ENCODE results near the gene TAAR1.
"Not testable (repeated sequence)": the region's sequence is repeated elsewhere in the genome, so short reads cannot be mapped to it uniquely, and the experiment has no call there.

The TAAR1 gene, protein sequence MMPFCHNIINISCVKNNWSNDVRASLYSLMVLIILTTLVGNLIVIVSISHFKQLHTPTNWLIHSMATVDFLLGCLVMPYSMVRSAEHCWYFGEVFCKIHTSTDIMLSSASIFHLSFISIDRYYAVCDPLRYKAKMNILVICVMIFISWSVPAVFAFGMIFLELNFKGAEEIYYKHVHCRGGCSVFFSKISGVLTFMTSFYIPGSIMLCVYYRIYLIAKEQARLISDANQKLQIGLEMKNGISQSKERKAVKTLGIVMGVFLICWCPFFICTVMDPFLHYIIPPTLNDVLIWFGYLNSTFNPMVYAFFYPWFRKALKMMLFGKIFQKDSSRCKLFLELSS
- 0 reads per million in 2 donors for total RNA-seq

DNA sequence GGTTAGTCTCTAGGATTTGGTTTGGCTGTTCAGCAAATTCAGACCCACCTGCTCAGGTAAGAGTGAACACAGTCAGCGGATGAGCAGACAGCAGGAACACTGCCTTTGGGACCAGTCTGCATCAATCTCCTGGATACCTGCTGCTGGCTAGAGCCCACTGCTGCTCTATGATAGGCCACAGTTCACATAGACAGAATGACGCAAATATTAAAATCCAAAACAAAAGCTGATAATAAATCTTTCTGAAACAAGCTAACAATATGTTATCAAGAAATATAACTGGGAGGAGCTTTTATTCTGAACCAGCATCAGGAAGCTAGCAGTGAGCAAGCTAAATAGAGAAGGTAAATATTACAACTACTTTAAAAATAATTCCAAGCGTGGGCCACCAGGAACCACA, at the start of gene TAAR1:
TSS of gene TAAR1 (minus strand) at position 101 of the 400 bp plus-strand sequence. CDS start 13,179 bp downstream, outside the sequence.
- DNase-seq = no peak

DNA sequence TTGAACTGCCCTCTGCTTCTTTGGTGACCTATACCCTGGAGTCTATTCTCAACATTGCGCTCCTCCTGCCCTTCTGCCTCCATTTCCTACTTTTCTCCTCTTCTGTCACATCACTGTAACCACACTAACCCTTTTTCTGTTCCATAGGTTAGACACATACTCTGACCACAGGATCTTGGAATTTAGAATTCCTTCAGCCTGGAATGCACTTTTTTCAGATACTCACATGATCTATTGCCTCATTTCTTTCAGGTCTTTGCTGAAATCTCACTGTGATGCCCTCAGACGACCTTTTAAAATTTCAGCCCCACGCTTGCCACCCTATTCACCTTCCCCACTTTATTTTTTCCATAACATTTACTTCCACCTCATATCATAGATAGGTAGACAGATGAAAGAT, 49.8 kb upstream of the TAAR1 start:
- DNase-seq = no peak

DNA sequence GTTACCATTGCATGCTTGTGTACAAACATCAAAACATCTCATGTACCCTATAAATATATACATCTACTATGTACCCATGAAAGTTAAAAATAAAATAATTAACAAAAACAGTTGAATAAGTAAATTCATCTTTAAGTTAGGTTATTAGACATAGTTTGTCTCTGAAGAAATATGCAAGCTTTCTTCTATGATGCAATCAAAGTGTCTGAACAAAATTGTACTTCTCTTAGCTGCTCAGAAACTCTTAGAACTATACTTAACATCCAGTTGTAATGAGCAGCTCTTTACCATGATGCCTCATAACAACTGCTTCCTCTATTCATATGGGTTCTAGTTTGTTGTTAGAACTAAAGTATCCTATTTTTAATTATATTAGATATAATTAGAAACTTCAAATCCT, 49.0 kb upstream of the TAAR1 start:
- no peak for DNase-seq

DNA sequence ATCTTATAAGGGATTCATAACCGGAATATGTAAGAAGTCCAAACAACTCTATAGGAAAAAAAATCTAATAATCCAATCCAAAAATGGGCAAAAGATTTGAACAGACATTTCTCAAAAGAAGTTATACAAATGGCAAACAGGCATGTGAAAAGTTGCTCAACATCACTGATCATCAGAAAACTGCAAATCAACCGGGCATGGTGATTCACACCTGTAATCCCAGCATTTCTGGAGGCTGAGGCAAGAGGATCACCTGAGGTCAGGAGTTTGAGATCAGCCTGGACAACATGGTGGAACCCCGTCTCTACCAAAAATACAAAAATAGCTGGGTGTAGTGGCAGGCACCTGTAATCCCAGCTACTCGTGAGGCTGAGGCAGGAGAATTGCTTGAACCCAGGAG, 47.8 kb upstream of the TAAR1 start:
- not testable (repeated sequence) for DNase-seq

DNA sequence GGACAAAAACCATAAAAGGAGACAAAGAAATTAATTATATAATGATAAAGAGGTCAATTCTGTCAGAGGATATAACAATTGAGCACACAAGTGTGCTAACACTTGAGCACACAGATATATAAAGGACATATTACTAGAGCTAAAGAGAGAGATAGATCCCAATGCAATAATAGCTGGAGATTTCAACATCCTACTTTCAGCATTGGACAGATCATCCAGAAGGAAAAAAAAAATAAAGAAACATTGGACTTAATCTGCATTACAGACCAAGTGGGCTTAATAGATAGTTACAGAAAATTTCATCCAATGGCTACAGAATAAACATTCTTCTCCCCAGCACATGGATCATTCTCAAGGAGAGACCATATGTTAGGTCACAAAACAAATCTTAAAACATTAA, 45.0 kb upstream of the TAAR1 start:
- DNase-seq = no peak

DNA sequence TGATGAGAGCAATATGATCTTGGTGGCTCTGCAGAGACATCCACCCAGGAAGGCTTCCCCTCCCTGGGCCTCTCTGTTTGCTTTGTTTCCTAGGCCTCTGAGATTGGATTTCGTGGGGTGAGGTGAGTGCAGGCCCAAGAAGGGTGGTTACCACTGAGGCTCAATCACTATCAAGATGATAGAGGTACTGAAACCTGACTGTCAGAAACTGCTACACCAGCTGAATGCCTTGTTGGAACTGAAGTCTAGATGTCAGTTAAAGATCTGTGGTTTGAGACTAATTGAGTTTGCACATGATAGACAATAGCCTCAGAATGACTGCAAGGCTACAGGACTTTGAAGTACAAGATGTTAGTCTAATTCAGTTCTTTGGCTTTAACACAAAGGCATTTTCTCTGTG, 39.6 kb upstream of the TAAR1 start:
- no peak for DNase-seq

DNA sequence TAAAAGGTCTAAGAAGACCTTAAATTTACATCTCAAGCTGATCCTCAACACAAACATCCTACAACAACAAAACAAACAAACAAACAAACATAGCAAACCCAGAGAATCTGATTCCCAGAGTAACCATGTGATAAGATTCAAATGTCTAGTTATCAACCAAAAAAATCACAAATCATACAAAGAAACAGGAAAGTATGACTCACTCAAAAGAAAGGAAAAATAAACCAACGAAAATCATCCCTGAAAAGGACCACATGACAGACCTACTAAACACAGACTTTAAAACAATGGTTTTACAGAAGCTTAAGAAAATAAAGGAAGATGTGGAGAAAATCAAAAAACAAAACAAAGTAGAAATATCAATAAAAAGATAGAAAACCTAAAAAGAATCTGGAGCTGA, 36.8 kb upstream of the TAAR1 start:
- DNase-seq = no peak

DNA sequence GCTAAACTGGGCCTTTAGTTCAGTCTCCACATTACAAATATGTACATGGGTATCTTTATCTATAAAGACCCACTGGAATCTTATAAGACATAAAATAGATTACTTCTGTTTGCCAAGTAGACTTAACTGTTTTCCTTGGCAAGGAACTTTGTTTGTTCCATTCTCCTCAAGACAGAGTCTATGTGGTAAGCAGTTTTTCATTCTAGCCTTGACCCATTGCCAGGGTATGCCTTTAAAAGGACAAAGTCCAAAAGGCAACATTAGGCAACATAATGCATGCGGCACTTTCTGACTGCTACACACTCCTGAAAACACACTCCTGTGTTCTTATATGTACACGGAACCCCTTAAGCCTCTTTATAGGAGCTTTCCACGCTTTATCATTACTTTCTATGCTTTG, 34.5 kb upstream of the TAAR1 start:
- no peak for DNase-seq

DNA sequence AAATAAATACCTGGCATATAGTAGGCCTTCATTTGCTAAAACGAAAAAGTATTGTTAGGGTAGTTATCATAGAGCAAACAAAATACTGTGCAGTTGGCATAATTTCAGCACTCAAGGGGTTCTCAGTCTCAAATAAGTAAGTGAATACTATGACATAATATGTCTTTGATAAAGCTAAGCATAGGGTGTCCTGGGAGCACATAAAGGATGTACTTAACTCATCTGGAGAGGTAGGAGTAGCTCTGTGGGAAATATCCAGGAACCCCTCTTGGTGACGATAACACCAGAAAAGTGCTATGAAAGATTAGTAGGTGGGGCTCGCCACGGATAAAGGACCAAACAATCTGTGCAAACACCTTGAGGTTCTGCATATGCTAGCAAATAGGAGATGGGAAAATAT, 31.7 kb upstream of the TAAR1 start:
- DNase-seq = no peak

DNA sequence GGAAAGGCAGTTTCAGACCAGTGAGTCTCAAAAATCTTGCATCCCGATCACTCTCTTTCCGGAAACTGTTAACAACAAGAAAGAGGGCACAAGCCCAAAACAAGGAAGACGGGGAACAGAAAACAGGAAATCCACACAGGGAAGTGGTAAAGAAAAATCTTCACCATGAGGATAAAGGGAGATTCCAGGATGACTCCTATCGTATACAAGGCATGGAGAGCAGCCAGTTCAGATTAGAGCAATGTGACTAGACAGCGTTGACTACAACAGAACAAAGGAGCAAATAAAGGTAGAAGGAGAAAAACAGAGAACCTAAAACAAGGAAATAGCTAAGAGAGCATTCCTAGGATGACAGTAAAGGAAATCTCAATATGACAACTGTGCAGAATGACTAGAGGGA, 28.3 kb upstream of the TAAR1 start:
- no peak for DNase-seq

DNA sequence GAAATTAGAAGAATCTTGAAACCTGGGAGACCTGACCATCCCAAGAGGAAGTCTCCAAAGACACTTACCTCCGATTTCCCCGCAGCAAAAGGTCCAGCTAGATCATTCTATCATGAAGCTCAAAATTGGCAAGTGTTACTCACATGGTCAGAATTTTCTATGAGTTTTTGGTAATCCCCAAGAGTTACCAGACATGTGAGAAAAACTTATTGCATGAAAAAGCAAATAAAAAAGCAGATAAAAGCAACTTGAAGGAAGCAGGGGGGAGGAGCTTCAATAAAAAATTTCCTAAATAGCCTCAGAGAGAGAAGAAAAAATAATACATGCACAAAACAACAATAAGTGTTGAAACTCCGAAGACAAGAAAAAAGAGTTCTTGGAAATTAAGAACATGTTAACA, 27.5 kb upstream of the TAAR1 start:
- no peak for DNase-seq

DNA sequence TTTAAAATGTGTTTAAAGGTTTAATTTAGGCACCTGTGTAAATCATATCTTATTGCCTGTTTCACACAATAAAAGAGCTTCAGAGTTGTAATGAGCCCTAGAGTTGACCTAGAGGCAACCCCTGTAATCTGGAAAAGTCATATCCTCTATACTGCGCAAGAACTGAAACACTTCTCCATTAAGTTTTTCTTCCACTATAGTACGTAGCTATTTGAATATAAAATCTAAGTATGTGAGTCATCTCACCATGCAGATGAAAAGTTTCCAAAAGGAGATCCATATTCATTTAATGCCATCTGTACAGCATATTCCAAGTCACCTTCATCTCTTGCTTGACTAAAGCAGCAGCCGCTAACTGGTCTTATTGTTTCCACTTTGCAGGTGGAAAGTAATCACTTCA, 26.0 kb upstream of the TAAR1 start:
- DNase-seq = no peak

DNA sequence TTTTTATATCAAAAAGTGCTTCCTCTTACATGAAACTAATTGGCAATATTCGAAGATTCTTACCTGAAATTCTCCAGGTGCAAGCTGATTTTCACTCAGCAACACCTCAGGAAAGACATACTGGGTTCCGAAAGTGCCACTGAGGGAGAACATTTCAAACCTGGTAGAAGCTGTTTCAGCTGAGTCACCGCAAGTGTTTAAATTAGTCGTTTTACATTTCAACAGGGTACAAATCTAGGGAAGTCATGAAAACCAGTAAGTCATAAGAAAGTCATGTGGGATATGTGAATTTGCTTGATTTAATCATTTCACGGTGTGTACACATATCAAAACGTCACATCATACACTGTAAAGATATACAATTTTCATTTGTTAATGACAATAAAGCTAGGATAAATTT, 25.3 kb upstream of the TAAR1 start:
- DNase-seq = no peak

DNA sequence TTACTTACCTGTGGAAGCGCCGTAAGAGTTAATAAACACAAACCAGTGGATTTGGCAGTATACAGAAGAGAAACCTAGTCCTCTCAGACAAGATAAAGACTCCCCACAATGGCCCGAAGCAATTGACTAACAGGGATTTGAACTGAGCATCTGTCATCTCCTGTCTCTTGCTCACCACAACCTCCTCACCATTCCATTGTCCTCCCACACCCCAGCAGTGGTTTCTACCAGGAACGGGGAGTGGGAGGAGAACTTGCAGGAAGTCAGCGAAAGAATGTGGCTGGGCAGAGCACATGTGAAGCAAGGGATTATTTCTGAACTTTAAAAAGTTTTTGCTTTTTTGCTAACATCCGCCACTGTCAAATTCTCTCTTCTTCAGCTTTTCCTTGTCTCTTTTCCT, 24.6 kb upstream of the TAAR1 start:
- DNase-seq = no peak

DNA sequence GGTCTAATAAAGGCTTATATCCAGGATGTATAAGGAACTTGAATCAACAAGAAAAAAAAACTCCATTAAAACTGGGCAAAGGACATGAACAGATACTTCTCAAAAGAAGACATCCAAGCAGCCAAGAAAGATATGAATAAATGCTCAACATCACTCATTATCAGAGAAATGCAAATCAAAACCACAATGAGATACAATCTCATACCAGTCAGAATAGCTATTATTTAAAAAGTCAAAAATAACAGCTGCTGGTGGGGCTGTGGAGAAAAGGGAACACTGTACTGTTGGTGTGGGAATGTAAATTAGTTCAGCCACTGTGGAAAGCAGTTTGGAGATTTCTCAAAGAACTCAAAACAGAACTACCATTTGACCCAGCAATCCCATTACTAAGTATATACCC, 20.1 kb upstream of the TAAR1 start:
- DNase-seq = not testable (repeated sequence)

DNA sequence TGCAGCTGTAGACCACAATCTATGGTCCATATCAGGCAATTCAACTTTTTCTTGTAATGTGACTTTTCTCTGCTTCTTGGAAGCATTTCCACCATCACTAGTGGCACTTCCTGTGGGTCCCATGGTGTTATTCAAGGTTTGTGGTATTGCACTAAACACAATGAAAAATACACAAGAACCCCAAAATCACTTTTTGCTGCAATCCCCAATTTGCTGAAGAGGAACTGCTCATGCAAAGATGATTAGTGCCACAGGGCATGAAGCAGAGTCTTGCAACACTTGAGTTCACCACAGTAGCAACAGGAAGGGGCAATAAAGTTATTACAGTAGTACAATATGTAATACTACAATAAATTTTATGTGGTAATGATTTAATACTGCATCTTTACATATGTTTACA, 16.8 kb upstream of the TAAR1 start:
- no peak for DNase-seq

DNA sequence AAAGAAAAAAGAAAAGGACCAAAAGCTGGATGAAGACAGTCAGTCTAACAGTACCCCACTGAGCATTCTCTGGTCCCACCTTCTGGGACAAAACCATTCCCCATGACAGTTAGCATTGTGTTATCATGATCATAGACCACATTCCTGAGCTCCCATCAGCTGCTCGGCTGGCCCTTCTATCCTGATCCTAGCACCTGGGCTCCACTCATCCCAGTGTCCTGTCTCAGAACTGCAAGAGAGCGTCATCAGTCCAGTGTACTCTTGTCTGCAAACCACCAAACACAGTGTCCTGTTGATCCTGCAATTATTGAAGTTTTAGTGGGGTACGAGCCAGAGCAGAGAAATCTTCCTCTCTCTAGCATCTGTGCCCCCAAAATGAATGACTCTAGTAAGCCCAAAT, 16.0 kb upstream of the TAAR1 start:
- DNase-seq = no peak

DNA sequence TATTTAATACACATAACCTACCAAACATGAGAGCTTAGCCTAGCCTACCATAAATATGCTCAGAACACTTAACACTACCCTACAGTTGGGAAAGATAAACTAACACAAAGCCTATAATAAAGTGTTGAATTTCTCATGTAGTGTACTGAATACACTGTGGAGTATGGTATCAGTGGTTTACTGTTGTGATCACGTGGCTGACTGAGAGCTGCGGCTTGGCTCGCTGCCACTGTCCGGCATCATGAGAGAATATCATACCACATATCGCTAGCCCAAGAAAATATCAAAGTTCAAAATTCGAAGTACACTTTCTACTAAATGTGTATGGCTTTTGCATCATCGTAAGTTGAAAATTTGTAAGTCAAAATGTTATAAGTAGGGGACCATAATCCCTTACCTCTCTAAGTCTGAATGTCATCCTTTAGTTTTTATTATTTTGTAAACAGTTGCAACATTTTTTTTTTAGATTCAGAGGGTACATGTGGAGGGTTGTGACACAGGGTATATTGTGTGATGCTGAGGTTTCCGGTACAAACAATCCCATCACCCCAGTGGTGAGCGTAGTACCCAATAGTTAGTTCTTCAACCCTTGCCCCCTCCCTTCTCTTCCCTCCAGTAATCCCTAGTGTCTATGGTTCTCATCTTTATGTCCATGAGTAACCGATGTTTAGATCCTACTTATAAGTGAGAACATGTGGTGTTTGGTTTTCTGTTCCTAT, 14.6 kb upstream of the TAAR1 start:
- DNase-seq = no peak

DNA sequence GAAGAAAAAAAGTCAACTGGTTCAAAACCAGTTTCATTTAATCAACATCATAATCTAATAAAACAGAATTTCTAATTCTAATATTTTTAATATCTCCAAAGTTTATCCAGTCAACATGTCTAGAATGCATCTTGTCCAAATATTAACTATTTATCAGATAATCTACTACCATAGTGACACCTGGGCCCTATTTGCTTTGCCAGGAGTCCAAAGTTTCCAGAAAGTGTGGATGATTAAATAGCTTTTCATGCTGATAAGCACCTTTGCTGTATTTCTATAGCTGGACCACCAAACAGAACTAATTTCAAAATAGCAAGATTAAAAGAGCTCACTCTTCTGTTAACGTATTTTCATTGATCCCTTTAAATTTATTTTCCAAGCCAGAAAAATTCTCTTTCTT, 12.3 kb upstream of the TAAR1 start:
- DNase-seq = no peak

DNA sequence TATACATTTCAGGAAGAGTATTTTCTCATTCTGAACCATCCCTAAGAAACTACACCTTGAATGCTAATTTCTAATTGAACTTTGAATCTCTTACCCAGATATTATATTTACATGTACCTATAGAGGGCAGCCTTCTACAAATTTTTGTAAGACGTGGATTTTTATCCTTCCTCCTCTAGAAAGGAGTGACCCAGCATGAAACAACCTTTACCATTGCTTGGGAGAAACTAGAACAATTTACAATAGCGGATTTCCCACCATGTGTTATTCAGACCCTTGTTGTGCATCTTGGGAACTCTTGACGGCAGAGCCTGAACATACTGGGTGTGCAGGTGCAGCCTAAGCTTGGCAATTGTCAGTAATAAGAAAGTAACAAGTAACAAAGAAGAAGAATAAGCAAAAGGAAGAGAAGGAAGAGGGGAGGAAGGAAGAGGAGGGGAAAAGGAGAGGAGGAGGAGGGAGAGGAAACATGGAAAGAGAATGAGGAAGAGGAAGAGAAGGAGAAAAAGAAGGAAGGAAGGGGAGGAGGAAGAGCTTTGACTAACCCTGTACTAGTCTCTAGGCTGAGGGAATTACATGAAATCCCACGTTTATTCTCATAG, 10.8 kb upstream of the TAAR1 start:
- no peak for DNase-seq

DNA sequence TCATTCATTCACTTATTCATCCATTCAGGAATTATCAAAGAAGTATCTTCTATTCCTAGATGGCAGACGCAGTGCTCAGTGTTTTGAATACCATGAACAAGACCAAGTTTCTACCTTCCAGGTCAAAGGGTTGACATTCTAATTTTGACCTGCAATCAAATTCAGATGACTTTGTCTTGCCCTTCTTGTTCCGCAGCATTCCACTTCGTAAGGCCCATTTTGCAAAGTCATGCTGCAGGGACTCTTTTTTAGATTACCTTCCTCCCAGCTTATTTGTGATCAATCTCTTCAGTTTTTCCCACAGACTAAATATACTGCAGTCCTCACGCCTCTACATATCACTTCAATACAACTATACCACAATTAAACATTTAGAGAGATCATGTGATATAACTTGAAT, 7.1 kb upstream of the TAAR1 start:
- DNase-seq = no peak

DNA sequence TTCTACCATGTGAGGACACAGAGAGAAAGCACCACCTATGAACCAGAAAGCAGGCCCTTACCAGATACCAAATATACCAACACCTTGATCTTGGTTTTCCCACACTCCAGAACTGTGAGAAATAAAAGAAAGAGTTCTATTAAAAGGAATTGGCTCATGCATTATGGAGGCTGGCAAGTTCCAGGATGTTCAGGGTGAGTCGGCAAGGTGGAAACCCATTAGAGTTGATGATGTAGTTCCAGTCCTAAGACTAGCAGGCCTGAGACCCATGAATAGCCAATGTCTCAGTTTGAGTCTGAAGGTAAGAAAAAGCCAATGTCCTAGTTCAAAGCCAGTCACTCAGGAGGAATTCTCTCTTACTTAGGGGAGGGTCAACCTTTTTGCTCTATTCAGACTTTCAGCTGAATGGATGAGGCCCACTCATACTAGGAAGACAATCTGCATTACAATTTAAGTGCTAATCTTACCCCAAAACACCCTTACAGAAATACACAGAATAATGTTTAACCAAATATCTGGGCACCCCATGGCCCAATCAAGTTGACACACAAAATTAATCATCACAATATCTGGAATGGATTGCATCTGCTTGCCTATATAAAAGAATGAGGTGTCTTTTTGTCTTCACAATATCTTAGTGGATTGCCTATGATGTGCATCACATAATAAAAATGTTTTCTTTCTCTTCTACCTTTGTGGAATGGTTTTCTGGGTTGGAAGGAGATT, 5.5 kb upstream of the TAAR1 start:
- no peak for DNase-seq

DNA sequence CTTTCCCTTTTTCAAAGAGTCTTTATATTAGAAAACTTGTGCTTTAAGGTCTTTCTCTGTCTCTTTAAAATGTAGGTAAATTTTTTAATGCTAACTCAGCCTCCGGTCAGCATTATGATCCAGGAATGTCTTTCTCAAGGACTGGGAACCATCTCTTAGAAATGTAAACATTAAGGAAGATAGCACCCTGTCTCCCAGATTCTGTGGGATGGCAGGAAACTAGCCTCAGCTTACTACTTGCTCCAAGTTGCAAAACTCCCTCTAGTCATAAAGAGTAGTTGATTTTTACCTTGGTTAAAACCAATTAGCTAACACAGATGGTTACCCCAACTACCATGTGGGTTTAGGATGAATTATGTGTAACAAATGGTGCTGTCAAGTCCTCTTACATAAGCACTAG, 4.7 kb upstream of the TAAR1 start:
- no peak for DNase-seq

DNA sequence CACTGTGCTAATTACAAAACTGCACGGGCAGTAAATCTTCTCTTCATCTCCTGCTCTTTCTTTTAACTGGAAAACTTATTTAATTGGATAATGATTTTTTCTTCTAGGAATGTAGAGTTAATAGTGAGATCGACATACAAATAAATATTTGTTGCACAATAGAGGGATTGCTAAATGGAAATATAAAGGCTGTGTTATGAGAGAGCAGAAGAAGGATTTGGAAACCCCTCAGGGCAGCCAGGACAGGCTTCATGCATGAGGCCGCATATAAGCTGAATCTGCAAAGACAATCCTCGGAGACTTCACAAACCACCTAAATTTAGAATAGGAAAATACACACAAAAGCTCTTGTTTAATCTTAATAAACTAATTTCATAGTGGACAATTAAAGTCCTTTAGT, 2.9 kb upstream of the TAAR1 start:
- DNase-seq = no peak

Data from T-helper 9 cell (primary cell).